ENCODE data around the gene CD52. TPM values are rescaled to one million over a fixed set of nuclear protein-coding genes. Genes with fewer than 3 reads are reported as not detected.
A peak's percentile ranks its signal among the peaks of the same experiment; 100 is the strongest.

Gene CD52
- total RNA-seq, 1 experiment from 2014 or later = not detected

- POLR2A ChIA-PET (ENCODE audit: low non-redundant PET) = no interaction called here
- BruUV-seq (replicated peaks) = TSS peak; percentile 90
Measured at GRCh38 chr1:26281091-26281958, 36.4 kb upstream of the CD52 start.

DNA sequence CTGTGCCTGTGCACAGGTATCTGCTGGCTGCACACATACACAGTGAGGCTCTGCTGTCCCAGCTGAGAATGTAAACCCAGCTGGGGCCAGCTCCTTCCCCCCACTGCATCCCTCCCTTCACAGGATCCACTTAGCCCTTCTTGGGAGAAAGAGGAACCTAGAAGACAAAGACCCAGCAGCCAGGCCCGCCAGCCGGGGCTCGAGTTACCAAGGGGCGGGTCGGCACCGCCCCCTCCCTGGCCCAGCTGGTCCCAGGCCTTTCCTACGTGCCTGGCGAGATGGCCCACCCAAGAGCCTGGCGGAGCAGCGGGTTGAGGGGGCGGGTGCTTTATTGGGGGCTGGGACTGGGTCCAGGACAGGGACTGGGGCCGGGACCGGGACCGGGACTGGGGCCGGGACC is 35.8 kb upstream of the CD52 start:
- CTCF ChIA-PET = no interaction called here
- TF ChIP-seq CTCF (conservative IDR thresholded peaks at IDR 0.05; ENCODE audit: low read depth, low read length) = no peak
- POLR2A ChIA-PET (ENCODE audit: low non-redundant PET) = no interaction called here
- H3K27me3 ChIP-seq (replicated peaks; ENCODE audit: insufficient read depth, low read depth, low read length, poor library complexity) = no peaks in the 10 kb centered on the region
- intact Hi-C loops (cut with micrococcal nuclease; ENCODE audit: unreplicated experiment) = no loop called here
- H3K36me3 ChIP-seq (ENCODE audit: insufficient read depth, low read length, poor library complexity, severe bottlenecking) = peaks cover 11% of the 10 kb centered on the region
- no peak overlapping the region for H3K4me3 ChIP-seq (ENCODE audit: low read depth, low read length, poor library complexity, severe bottlenecking)
- H3K9me3 ChIP-seq (ENCODE audit: low read depth, low read length, poor library complexity, severe bottlenecking) = no peaks in the 10 kb centered on the region
- peaks cover 41% of the 10 kb centered on the region for H3K4me1 ChIP-seq (ENCODE audit: insufficient read depth, low read length, poor library complexity, severe bottlenecking)
- H3K27ac ChIP-seq (ENCODE audit: low read depth, low read length, poor library complexity, severe bottlenecking) = no peak overlapping the region
- no TSS peak for BruUV-seq (replicated peaks)
- peak; percentile 57 for DNase-seq (ENCODE audit: low spot score)

More at GRCh38 chr1:26281091-26281958, 36.4 kb upstream of the CD52 start:
- Histone ChIP-seq H3K9me3 (ENCODE audit: low read depth, low read length, poor library complexity, severe bottlenecking) (no peaks in the 10 kb centered on the region), H3K4me3 (ENCODE audit: low read depth, low read length, poor library complexity, severe bottlenecking) (no peak overlapping the region), H3K27me3 (replicated peaks; ENCODE audit: insufficient read depth, low read depth, low read length, poor library complexity) (no peaks in the 10 kb centered on the region), H3K36me3 (ENCODE audit: insufficient read depth, low read length, poor library complexity, severe bottlenecking) (peaks cover 17% of the 10 kb centered on the region), H3K4me1 (ENCODE audit: insufficient read depth, low read length, poor library complexity, severe bottlenecking) (peaks cover 48% of the 10 kb centered on the region), H3K27ac (ENCODE audit: low read depth, low read length, poor library complexity, severe bottlenecking) (peak overlapping the region; percentile 4)
- CTCF ChIA-PET = no interaction called here
- DNase-seq (ENCODE audit: low spot score) = no peak
- no peak for TF ChIP-seq CTCF (conservative IDR thresholded peaks at IDR 0.05; ENCODE audit: low read depth, low read length)
- no peak for TF ChIP-seq EZH2 (IDR thresholded peaks at IDR 0.05; ENCODE audit: borderline replicate concordance, low read depth, low read length, poor library complexity, severe bottlenecking)
- intact Hi-C loops (cut with micrococcal nuclease; ENCODE audit: unreplicated experiment) = no loop called here

- no peak overlapping the region for H3K4me3 ChIP-seq (ENCODE audit: low read depth, low read length, poor library complexity, severe bottlenecking)
- no peak overlapping the region for H3K27ac ChIP-seq (ENCODE audit: low read depth, low read length, poor library complexity, severe bottlenecking)
- peaks cover 7% of the 10 kb centered on the region for H3K36me3 ChIP-seq (ENCODE audit: insufficient read depth, low read length, poor library complexity, severe bottlenecking)
- intact Hi-C loops (cut with micrococcal nuclease; ENCODE audit: unreplicated experiment) = no loop called here
- no peak for DNase-seq (ENCODE audit: low spot score)
- BruUV-seq (replicated peaks) = no TSS peak
- H3K9me3 ChIP-seq (ENCODE audit: low read depth, low read length, poor library complexity, severe bottlenecking) = no peaks in the 10 kb centered on the region
- H3K4me1 ChIP-seq (ENCODE audit: insufficient read depth, low read length, poor library complexity, severe bottlenecking) = peaks cover 38% of the 10 kb centered on the region
- no peak for TF ChIP-seq CTCF (conservative IDR thresholded peaks at IDR 0.05; ENCODE audit: low read depth, low read length)
- TF ChIP-seq EZH2 (IDR thresholded peaks at IDR 0.05; ENCODE audit: borderline replicate concordance, low read depth, low read length, poor library complexity, severe bottlenecking) = no peak
- H3K27me3 ChIP-seq (replicated peaks; ENCODE audit: insufficient read depth, low read depth, low read length, poor library complexity) = no peaks in the 10 kb centered on the region
- CTCF ChIA-PET = no interaction called here
- POLR2A ChIA-PET (ENCODE audit: low non-redundant PET) = no interaction called here
Measured at GRCh38 chr1:26282401-26282918, 35.3 kb upstream of the CD52 start.

All from A673 (cell line).